Ovary (tissue), 3 donors: ENCODE measurements around the gene CD72.

Experiments used
- CTCF ChIP-seq, 3 donors: fragments of 450-650 bp in 2 of 3; fragments of 200-600 bp in 1 of 3; IDR thresholded peaks; one replicate each; pipeline versions ENCODE4 v1.5.1 to v1.8.0; 2016 to 2022; ENCODE audit warnings: antibody characterized with exemption in 3 of 3, mild to moderate bottlenecking in 1 of 3
- EP300 ChIP-seq: sonication (generic); formaldehyde crosslinking; IDR thresholded peaks from one replicate; pipeline ENCODE4 v1.6.1; 2017; ENCODE audit warnings: antibody characterized with exemption
- POLR2A ChIP-seq: fragments of 450-650 bp; IDR thresholded peaks from one replicate; pipeline ENCODE4 v1.6.1; 2017; ENCODE audit warnings: antibody characterized with exemption, mild to moderate bottlenecking, moderate library complexity
- donor health status: DM: no; HTN: no; CAD: no.

DNA sequence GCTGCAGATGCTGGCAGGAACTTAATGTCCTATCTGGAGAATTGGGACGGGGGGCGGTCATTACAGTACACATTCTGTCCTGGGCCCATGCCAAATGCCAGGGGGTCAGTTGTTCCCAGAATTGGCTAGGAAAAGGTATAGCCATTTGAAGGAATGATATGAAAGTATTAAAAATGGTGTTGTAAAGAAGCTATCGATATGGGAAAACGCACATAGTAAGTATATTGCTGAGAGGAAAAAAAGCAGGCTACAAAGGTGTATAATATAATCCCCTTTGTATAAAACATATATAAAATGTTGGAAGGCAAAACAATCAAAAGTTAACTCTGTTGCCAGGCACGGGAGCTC is 47.2 kb upstream of the CD72 start:
- TF ChIP-seq EP300 (no peak), CTCF (IDR thresholded peaks at IDR 0.05) (no peak), POLR2A (no peak)
